Measurements from ENCODE around the gene FITM1. TPM values are rescaled to one million over a fixed set of nuclear protein-coding genes. Genes with fewer than 3 reads are reported as not detected.

FITM1 gene
- total and polyA plus RNA-seq, 2 donors (not counting 3 experiments of a cell fraction or from before 2014, with no cell fraction given), result 0.54 TPM; not detected in 1

- DNase-seq (ENCODE audit: low read depth, low spot score), result no peak
- Histone ChIP-seq H4K20me1 (replicated peaks; ENCODE audit: control insufficient read depth, extremely low read depth, insufficient read depth, low read length) (no peaks in the 10 kb centered on the region), H3K36me3 (ENCODE audit: control insufficient read depth in 2 of 2, extremely low read depth in 1 of 2, insufficient read depth in 2 of 2, low read length in 2 of 2) (peaks cover 11 to 38% of the 10 kb centered on the region in 2 experiments), H3K9me3 (replicated peaks; ENCODE audit: control insufficient read depth, insufficient read depth, low read length) (no peaks in the 10 kb centered on the region), H3K9ac (replicated peaks; ENCODE audit: extremely low read depth, insufficient read depth, low read length) (no peak overlapping the region), H3K27ac (ENCODE audit: insufficient read depth, low read depth, low read length) (no peak overlapping the region), H3K27me3 (ENCODE audit: control insufficient read depth in 2 of 2, insufficient read depth in 2 of 2, low read length in 2 of 2) (no peaks in the 10 kb centered on the region), H3K4me2 (ENCODE audit: insufficient read depth, low read length) (no peak overlapping the region), H3K4me3 (replicated peaks in 1 of 3; ENCODE audit: insufficient read depth in 1 of 3, low read depth in 1 of 3, low read length in 3 of 3) (no peak overlapping the region), H3K9me1 (replicated peaks; ENCODE audit: control insufficient read depth, extremely low read depth, insufficient read depth, low read length) (no peaks in the 10 kb centered on the region), H3K79me2 (ENCODE audit: control insufficient read depth, insufficient read depth, low read length) (no peaks in the 10 kb centered on the region), H3K4me1 (ENCODE audit: control insufficient read depth, extremely low read depth, insufficient read depth, low read length) (peaks cover 7% of the 10 kb centered on the region), H2AFZ (ENCODE audit: low read depth, low read length) (no peak overlapping the region)
- dilution Hi-C loops (cut with MboI; ENCODE audit: extremely low pct_ligation_motif_present, low sequenced_read_pairs), result no loop called here
- intact Hi-C loops (cut with micrococcal nuclease), result no loop called here
- ChIA-PET POLR2A (no interaction called here), CTCF (interaction anchor here (1.0 kb wide), 1 partner anchor 22 kb away, joined by 4 read pairs; the partner anchor contains the start of gene EMC9)
- FAIRE-seq, result no peak
- no peak for TF ChIP-seq MYC (IDR thresholded peaks at IDR 0.05; ENCODE audit: low read depth, low read length)
- no peak for TF ChIP-seq CTCF (IDR thresholded peaks at IDR 0.05; ENCODE audit: extremely low read depth in 1 of 2, insufficient read depth in 1 of 2, low read depth in 1 of 2, low read length in 2 of 2)
- TF ChIP-seq FOS (IDR thresholded peaks at IDR 0.05; ENCODE audit: borderline replicate concordance, insufficient read depth, low read length), result no peak
- no peak for TF ChIP-seq EZH2 (IDR thresholded peaks at IDR 0.05; ENCODE audit: borderline replicate concordance, low read depth, low read length, severe bottlenecking)
- TF ChIP-seq POLR2AphosphoS5 (IDR thresholded peaks at IDR 0.05; ENCODE audit: insufficient read depth, low read depth, low read length), result no peak
- TF ChIP-seq JUN (IDR thresholded peaks at IDR 0.05; ENCODE audit: borderline replicate concordance, insufficient read depth, insufficient read length, low read depth), result no peak
- no peak for TF ChIP-seq GATA2 (IDR thresholded peaks at IDR 0.05; ENCODE audit: insufficient read depth, insufficient read length, low read depth, low read length)
- TF ChIP-seq MAX (IDR thresholded peaks at IDR 0.05; ENCODE audit: insufficient read depth, insufficient read length), result no peak
- TF ChIP-seq POLR2A (IDR thresholded peaks at IDR 0.05; ENCODE audit: low read depth, low read length), result no peak
- no TSS peak for BruUV-seq (replicated peaks)
These were observed 10.8 kb upstream of the FITM1 start for GRCh38 chr14:24119691-24120090.
